ENCODE data around the gene TOR1AIP1. TPM values are rescaled to one million over a fixed set of nuclear protein-coding genes. Genes with fewer than 3 reads are reported as not detected.
A peak's percentile ranks its signal among the peaks of the same experiment; 100 is the strongest.

Gene TOR1AIP1
- total RNA-seq, 1 donor from 2014 or later, result 16.1 TPM

DNA sequence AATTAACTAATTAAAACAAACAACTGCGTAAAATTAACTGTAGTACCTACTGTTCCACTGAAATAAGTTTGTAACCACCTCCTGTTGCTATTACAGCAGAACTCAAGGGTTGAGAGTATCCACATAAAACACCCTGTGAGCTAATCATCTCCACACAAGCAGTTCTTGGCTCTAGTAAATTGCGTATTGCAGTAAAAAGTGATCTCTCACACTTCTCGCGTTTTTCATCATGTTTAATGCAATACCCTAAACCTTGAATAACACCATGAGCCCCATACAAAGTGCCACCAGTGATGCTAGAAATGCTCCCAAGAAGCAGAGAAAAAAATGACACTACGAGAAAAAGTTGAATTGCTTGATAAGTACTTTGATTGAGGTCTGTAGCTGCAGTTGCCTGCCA, 43.2 kb downstream of the TOR1AIP1 start:
- TF ChIP-seq CTCF (IDR thresholded peaks at IDR 0.05; ENCODE audit: insufficient read depth, low read length, severe bottlenecking), result no peak
- DNase-seq (ENCODE audit: low read depth) (no peak), FAIRE-seq (no peak)
- Histone ChIP-seq H3K4me3 (ENCODE audit: low read depth, low read length) (no peak overlapping the region), H3K36me3 (ENCODE audit: control insufficient read depth, insufficient read depth, low read length) (no peaks in the 10 kb centered on the region), H3K27me3 (ENCODE audit: control insufficient read depth, insufficient read depth, low read length) (no peaks in the 10 kb centered on the region)

GRCh38 chr1:179925922-179926849, 44.1 kb downstream of the TOR1AIP1 start:
- TF ChIP-seq CTCF (IDR thresholded peaks at IDR 0.05; ENCODE audit: insufficient read depth, low read length, severe bottlenecking), result no peak
- H3K4me3 ChIP-seq (ENCODE audit: low read depth, low read length), result no peak overlapping the region
- H3K27me3 ChIP-seq (ENCODE audit: control insufficient read depth, insufficient read depth, low read length), result no peaks in the 10 kb centered on the region
- DNase-seq (ENCODE audit: low read depth) (peak; percentile 93), FAIRE-seq (no peak)
- H3K36me3 ChIP-seq (ENCODE audit: control insufficient read depth, insufficient read depth, low read length), result no peaks in the 10 kb centered on the region

- FAIRE-seq, result no peak
- no peak overlapping the region for H3K4me3 ChIP-seq (ENCODE audit: low read depth, low read length)
- no peaks in the 10 kb centered on the region for H3K36me3 ChIP-seq (ENCODE audit: control insufficient read depth, insufficient read depth, low read length)
- TF ChIP-seq CTCF (IDR thresholded peaks at IDR 0.05; ENCODE audit: insufficient read depth, low read length, severe bottlenecking), result no peak
- H3K27me3 ChIP-seq (ENCODE audit: control insufficient read depth, insufficient read depth, low read length), result no peaks in the 10 kb centered on the region
- DNase-seq (ENCODE audit: low read depth), result no peak
Measured at GRCh38 chr1:179926850-179927205, 44.7 kb downstream of the TOR1AIP1 start.

DNA sequence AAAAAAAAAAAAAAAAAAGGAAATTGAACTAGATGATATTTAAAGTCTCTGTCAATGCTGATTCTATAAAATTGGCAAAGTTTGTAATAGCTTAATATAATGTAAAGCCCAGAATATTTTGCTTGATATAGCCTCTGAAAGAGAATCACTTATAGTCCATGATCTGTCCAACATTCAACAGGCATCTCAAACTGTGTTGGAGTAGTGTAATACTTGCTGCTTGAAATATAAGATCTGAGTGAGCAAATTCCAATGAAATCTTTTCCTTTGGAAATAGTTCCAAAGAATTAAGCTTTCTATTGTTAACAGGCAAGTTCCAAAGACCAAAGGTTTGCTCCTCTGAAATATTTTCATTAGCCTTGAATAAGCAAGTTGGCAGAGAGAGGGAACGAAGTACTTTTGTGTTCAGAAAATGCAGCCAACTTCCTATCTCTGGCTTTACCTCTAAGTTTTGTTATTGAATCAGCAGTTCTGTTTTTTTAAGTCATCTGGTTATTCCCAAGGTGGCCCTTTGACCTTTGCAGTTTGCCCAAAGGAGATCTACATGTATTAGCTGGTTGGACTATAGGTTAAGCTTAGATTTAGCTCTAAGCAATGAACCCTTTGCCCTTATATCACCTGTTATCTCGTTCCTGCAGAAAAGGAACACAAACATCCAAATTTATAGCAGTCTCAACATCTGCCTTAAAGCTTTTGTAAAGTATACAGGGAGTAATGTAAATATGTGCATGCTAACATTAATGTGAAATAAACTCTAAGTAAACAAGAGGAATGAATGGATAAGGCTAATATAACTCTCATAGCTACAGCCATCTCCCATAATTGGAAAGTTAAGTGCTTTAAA, 48.1 kb downstream of the TOR1AIP1 start:
- TF ChIP-seq CTCF (IDR thresholded peaks at IDR 0.05; ENCODE audit: insufficient read depth, low read length, severe bottlenecking), result no peak
- Histone ChIP-seq H3K27me3 (ENCODE audit: control insufficient read depth, insufficient read depth, low read length) (no peaks in the 10 kb centered on the region), H3K36me3 (ENCODE audit: control insufficient read depth, insufficient read depth, low read length) (no peaks in the 10 kb centered on the region), H3K4me3 (ENCODE audit: low read depth, low read length) (no peak overlapping the region)
- DNase-seq (ENCODE audit: low read depth) (no peak), FAIRE-seq (no peak)

GRCh38 chr1:179930867-179931266, 48.8 kb downstream of the TOR1AIP1 start:
- Histone ChIP-seq H3K36me3 (ENCODE audit: control insufficient read depth, insufficient read depth, low read length) (no peaks in the 10 kb centered on the region), H3K27me3 (ENCODE audit: control insufficient read depth, insufficient read depth, low read length) (no peaks in the 10 kb centered on the region), H3K4me3 (ENCODE audit: low read depth, low read length) (no peak overlapping the region)
- FAIRE-seq, result no peak
- peak; percentile 51 for DNase-seq (ENCODE audit: low read depth)
- no peak for TF ChIP-seq CTCF (IDR thresholded peaks at IDR 0.05; ENCODE audit: insufficient read depth, low read length, severe bottlenecking)
